Ovary (tissue), 3 donors: ENCODE results near the gene CELA2A.

ENCODE experiments used
- CTCF ChIP-seq, 3 donors: fragments of 450-650 bp in 2 of 3; fragments of 200-600 bp in 1 of 3; IDR thresholded peaks; one replicate each; pipeline versions ENCODE4 v1.5.1 to v1.8.0; 2016 to 2022; ENCODE audit warnings: antibody characterized with exemption in 3 of 3, mild to moderate bottlenecking in 1 of 3
- EP300 ChIP-seq: sonication (generic); formaldehyde crosslinking; IDR thresholded peaks from one replicate; pipeline ENCODE4 v1.6.1; 2017; ENCODE audit warnings: antibody characterized with exemption
- POLR2A ChIP-seq: fragments of 450-650 bp; IDR thresholded peaks from one replicate; pipeline ENCODE4 v1.6.1; 2017; ENCODE audit warnings: antibody characterized with exemption, mild to moderate bottlenecking, moderate library complexity
- donor health status: DM: no; HTN: no; CAD: no.

GRCh38 chr1:15476927-15477326 lies 20.4 kb downstream of the CELA2A start:
- no peak for TF ChIP-seq POLR2A
- TF ChIP-seq CTCF (IDR thresholded peaks at IDR 0.05), result no peak
- TF ChIP-seq EP300, result no peak
